CD4-positive, alpha-beta T cell treated with Interleukin-4 for 1 hour (primary cell): Measurements from ENCODE around the gene TALDO1.

Experiments used
- DNase-seq, 2 donors: peaks; one replicate each; pipeline ENCODE4 v3.0.0-alpha.2; 2020 to 2022

TALDO1 gene

GRCh38 chr11:770642-771616 is 23.7 kb downstream of the TALDO1 start:
- DNase-seq = no peak

- DNase-seq = no peak
Measured at GRCh38 chr11:771617-772204, 24.4 kb downstream of the TALDO1 start.

- DNase-seq = no peak
Measured at GRCh38 chr11:772429-773390, 25.4 kb downstream of the TALDO1 start.

- no peak for DNase-seq
Measured at GRCh38 chr11:773425-773824, 26.2 kb downstream of the TALDO1 start.

GRCh38 chr11:773830-774229 is 26.6 kb downstream of the TALDO1 start:
- DNase-seq = no peak

GRCh38 chr11:774873-775592 is 27.8 kb downstream of the TALDO1 start:
- DNase-seq = no peak

- no peak for DNase-seq
Measured at GRCh38 chr11:776263-776560, 28.9 kb downstream of the TALDO1 start.

GRCh38 chr11:776561-777287 is 29.5 kb downstream of the TALDO1 start:
- peak in 1 of 2 donors; percentile 20 for DNase-seq

GRCh38 chr11:777288-778255 is 30.3 kb downstream of the TALDO1 start, which contains the start of gene GATD1:
Gene GATD1 (minus strand): TSS chr11:777487. CDS start chr11:777462, 25 bp downstream.
- DNase-seq = peak; percentile 91 to 93

- DNase-seq = no peak
Measured at GRCh38 chr11:778976-779954, 32.0 kb downstream of the TALDO1 start.

- DNase-seq = no peak
Measured at GRCh38 chr11:779955-780532, 32.8 kb downstream of the TALDO1 start.

GRCh38 chr11:782264-783174 is 35.3 kb downstream of the TALDO1 start:
- no peak for DNase-seq

- DNase-seq = no peak
Measured at GRCh38 chr11:783581-784015, 36.3 kb downstream of the TALDO1 start.

- DNase-seq = no peak
Measured at GRCh38 chr11:786235-787083, 39.2 kb downstream of the TALDO1 start.

GRCh38 chr11:787084-787675 is 39.9 kb downstream of the TALDO1 start:
- DNase-seq = no peak

GRCh38 chr11:788009-788640 is 40.9 kb downstream of the TALDO1 start:
- no peak for DNase-seq
